ENCODE results near the gene SLC37A1.

DNA sequence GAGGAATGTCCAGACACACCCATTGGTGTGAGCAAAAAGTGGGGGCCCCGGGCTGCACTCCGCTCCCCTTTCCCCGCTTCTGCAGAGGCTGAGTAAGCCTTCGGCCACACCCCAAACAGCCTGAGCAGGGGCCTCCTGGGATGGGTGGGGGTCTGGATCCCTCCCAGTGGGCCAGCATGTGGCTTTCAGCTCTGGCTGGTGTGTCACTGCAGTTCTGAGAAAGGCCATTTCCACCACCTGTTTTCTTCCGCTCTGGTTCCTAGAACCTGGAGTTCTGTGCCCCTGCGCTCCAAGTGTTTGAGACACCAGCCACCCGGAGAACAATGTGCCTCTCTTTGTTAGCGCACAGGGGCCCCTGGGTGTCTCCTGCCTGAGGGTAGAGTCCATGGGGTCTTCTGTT, 30.9 kb downstream of the SLC37A1 start:
- TF ChIP-seq POLR2A (IDR thresholded peaks at IDR 0.05), result no peak
- TF ChIP-seq, protein P1, sequence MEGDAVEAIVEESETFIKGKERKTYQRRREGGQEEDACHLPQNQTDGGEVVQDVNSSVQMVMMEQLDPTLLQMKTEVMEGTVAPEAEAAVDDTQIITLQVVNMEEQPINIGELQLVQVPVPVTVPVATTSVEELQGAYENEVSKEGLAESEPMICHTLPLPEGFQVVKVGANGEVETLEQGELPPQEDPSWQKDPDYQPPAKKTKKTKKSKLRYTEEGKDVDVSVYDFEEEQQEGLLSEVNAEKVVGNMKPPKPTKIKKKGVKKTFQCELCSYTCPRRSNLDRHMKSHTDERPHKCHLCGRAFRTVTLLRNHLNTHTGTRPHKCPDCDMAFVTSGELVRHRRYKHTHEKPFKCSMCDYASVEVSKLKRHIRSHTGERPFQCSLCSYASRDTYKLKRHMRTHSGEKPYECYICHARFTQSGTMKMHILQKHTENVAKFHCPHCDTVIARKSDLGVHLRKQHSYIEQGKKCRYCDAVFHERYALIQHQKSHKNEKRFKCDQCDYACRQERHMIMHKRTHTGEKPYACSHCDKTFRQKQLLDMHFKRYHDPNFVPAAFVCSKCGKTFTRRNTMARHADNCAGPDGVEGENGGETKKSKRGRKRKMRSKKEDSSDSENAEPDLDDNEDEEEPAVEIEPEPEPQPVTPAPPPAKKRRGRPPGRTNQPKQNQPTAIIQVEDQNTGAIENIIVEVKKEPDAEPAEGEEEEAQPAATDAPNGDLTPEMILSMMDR (IDR thresholded peaks at IDR 0.05 in 8 of 11, conservative IDR thresholded peaks at IDR 0.05 in 3 of 11), result no peak

Measured in spleen (tissue), 7 donors.